ENCODE results near the gene TRAF4. TPM values are rescaled to one million over a fixed set of nuclear protein-coding genes. Genes with fewer than 3 reads are reported as not detected.
A peak's percentile ranks its signal among the peaks of the same experiment; 100 is the strongest.

Gene TRAF4
- total and polyA plus RNA-seq, 9 of the 15 experiments (the other 6 are each of a cell fraction or from before 2014, with no cell fraction given) = 2.4 to 147 (median 72.4) TPM

DNA sequence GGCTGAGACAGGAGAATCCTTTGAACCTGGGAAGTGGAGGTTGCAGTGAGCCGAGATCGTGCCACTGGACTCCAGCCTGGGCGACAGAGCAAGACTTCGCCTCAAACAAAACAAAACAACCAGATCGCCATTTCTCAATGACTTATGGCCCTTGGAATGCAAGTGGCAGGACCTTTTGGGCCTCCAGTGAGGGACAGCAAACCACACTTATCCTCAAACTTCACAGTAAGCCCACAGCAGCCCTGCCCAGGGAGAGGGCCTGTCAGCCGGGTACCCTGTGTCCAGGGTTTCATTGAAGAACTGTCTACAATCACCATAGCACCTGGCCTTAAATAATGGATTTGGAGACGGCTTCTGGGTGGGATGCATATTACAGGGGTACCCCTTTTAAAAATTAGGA, 11.7 kb downstream of the TRAF4 start:
- 85% methylated on average over 7 of the region's 7 CpGs for WGBS (ENCODE audit: insufficient coverage, low coverage, missing lambda C conversion rate)
- CTCF ChIA-PET (ENCODE audit: low intra/inter-chr PET ratio) = no interaction called here
- intact Hi-C loops (cut with micrococcal nuclease) (no loop called here), in situ Hi-C loops (cut with MboI) (no loop called here)
- Histone ChIP-seq H3K79me2 (ENCODE audit: control insufficient read depth, insufficient read depth, low read length) (peaks cover 12% of the 10 kb centered on the region), H3K9ac (ENCODE audit: insufficient read depth in 1 of 2, low read depth in 2 of 2, low read length in 2 of 2) (no peak overlapping the region), H3K27ac (ENCODE audit: extremely low read depth, low read depth, low read length) (no peak overlapping the region), H3K27me3 (ENCODE audit: control insufficient read depth in 2 of 2, insufficient read depth in 2 of 2, low read length in 2 of 2) (no peaks in the 10 kb centered on the region), H2AFZ (ENCODE audit: low read depth, low read length) (no peak overlapping the region), H3K9me3 (replicated peaks; ENCODE audit: control insufficient read depth, insufficient read depth, low read depth, low read length) (no peaks in the 10 kb centered on the region), H3K9me1 (ENCODE audit: control insufficient read depth, insufficient read depth, low read length) (peaks cover 5% of the 10 kb centered on the region), H3K4me2 (ENCODE audit: insufficient read depth, low read length) (no peak overlapping the region), H3K36me3 (ENCODE audit: control insufficient read depth, insufficient read depth, low read length) (peaks cover 57% of the 10 kb centered on the region), H4K20me1 (replicated peaks; ENCODE audit: control insufficient read depth, insufficient read depth, low read length) (no peaks in the 10 kb centered on the region), H3K4me1 (replicated peaks in 1 of 2; ENCODE audit: control insufficient read depth in 2 of 2, insufficient read depth in 2 of 2, low read length in 2 of 2) (peaks cover 4 to 13% of the 10 kb centered on the region in 2 experiments; a peak in 4 of 5 replicates), H3K4me3 (no peak overlapping the region)
- FAIRE-seq (no peak), ATAC-seq (no peak; the same call in 2 of the 3 replicates), DNase-seq (ENCODE audit: extremely low read depth in 1 of 4, low spot score in 3 of 4) (no peak)
- TF ChIP-seq POLR2AphosphoS5 (IDR thresholded peaks at IDR 0.05; ENCODE audit: control insufficient read depth, insufficient read depth, low read depth, low read length) = 0 out of 2 replicates have a peak, but pooled peaks have one; percentile 10
- 0 out of 2 replicates have a peak, but pooled peaks have one; percentile 28 for TF ChIP-seq POLR2G (IDR thresholded peaks at IDR 0.05; ENCODE audit: low read depth, low read length)
- TF ChIP-seq SMARCE1 (IDR thresholded peaks at IDR 0.05) = no peak
- TF ChIP-seq POLR2A (conservative IDR thresholded peaks at IDR 0.05) = peak; percentile 48; the same call in 1 of the 2 replicates
- no peak for TF ChIP-seq GABPB1 (CRISPR knock-in tag; IDR thresholded peaks at IDR 0.05)
- no TSS peak for BruUV-seq (replicated peaks)
- POLR2A ChIA-PET = interaction anchor here (1.8 to 17.4 kb wide), 3 partner anchors 9 to 31 kb away, joined by 12 to 367 read pairs (median 18); partner anchors contain the start of genes NEK8, RPL23A, TLCD1 and TRAF4

Measured in K562 (cell line).